ENCODE measurements around the gene RNF38.

DNA sequence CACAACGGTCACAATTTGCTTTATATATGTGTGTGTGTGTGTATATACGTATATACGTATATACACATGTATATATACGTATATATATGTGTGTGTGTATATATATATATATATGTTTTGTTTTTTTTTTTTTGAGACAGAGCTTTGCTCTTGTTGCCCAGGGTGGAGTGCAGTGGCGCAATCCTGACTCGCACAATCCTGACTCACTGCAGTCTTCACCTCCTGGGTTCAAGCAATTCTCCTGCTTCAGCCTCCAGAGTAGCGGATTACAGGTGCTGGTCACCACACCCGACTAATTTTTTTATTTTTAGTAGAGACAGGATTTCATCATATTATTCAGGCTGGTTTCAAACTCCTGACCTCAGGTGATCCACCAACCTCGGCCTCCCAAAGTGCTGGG lies 3.1 kb downstream of the RNF38 start:
- TF ChIP-seq, protein P1, sequence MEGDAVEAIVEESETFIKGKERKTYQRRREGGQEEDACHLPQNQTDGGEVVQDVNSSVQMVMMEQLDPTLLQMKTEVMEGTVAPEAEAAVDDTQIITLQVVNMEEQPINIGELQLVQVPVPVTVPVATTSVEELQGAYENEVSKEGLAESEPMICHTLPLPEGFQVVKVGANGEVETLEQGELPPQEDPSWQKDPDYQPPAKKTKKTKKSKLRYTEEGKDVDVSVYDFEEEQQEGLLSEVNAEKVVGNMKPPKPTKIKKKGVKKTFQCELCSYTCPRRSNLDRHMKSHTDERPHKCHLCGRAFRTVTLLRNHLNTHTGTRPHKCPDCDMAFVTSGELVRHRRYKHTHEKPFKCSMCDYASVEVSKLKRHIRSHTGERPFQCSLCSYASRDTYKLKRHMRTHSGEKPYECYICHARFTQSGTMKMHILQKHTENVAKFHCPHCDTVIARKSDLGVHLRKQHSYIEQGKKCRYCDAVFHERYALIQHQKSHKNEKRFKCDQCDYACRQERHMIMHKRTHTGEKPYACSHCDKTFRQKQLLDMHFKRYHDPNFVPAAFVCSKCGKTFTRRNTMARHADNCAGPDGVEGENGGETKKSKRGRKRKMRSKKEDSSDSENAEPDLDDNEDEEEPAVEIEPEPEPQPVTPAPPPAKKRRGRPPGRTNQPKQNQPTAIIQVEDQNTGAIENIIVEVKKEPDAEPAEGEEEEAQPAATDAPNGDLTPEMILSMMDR (IDR thresholded peaks at IDR 0.05) = no peak
- TF ChIP-seq POLR2A (IDR thresholded peaks at IDR 0.05) = no peak

Data from lower leg skin (tissue), 3 donors.